GM12878 (cell line): Measurements from ENCODE around the gene NEXN. TPM values are rescaled to one million over a fixed set of nuclear protein-coding genes. Genes with fewer than 3 reads are reported as not detected.
A peak's percentile ranks its signal among the peaks of the same experiment; 100 is the strongest.

Experiments
- ATF3 ChIP-seq: IDR thresholded peaks from 2 replicates; pipeline ENCODE4 v1.6.1; 2011; ENCODE audit warnings: low read depth, mild to moderate bottlenecking, low read length, moderate library complexity, borderline replicate concordance; ENCODE audit errors: extremely low read depth
- ATF7 ChIP-seq: fragments of 450-650 bp; IDR thresholded peaks from 2 replicates; pipeline ENCODE4 v1.6.1; 2016; ENCODE audit warnings: low read depth, mild to moderate bottlenecking
- BCL3 ChIP-seq: IDR thresholded peaks from 2 replicates; pipeline ENCODE4 v1.6.1; 2011; ENCODE audit warnings: borderline replicate concordance, low read depth, mild to moderate bottlenecking, moderate library complexity, low read length; ENCODE audit not compliant: insufficient read depth, poor library complexity, severe bottlenecking
- BCLAF1 ChIP-seq: fragments of 450-650 bp; IDR thresholded peaks from 2 replicates; pipeline ENCODE4 v1.6.1; 2017; ENCODE audit warnings: antibody characterized with exemption, mild to moderate bottlenecking, moderate library complexity
- LARP7 ChIP-seq: fragments of 450-650 bp; IDR thresholded peaks from 2 replicates; pipeline ENCODE4 v1.6.1; 2017; ENCODE audit warnings: mild to moderate bottlenecking
- MTA2 ChIP-seq: fragments of 450-650 bp; IDR thresholded peaks from 2 replicates; pipeline ENCODE4 v1.6.1; 2016; ENCODE audit warnings: low read depth, mild to moderate bottlenecking, moderate library complexity
- PAX8 ChIP-seq: fragments of 450-650 bp; IDR thresholded peaks from 2 replicates; pipeline ENCODE4 v1.6.1; 2017; ENCODE audit warnings: mild to moderate bottlenecking, moderate library complexity
- POLR2A ChIP-seq: IDR thresholded peaks from 2 replicates; pipeline ENCODE4 v1.6.1; 2011; ENCODE audit warnings: low read depth, mild to moderate bottlenecking, low read length
- POLR2AphosphoS2 ChIP-seq: IDR thresholded peaks from 2 replicates; pipeline ENCODE4 v1.6.1; 2011; ENCODE audit warnings: low read depth, mild to moderate bottlenecking, low read length, improper control_type of control experiment, moderate library complexity
- SMAD1 ChIP-seq: fragments of 450-650 bp; IDR thresholded peaks from 2 replicates; pipeline ENCODE4 v1.6.1; 2018; ENCODE audit warnings: mild to moderate bottlenecking, low read depth; ENCODE audit not compliant: partially characterized antibody
- SMC3 ChIP-seq: IDR thresholded peaks from 2 replicates; pipeline ENCODE4 v1.6.1; 2011; ENCODE audit warnings: low read length, improper control_type of control experiment, borderline replicate concordance
- STAT3 ChIP-seq: IDR thresholded peaks from 2 replicates; pipeline ENCODE4 v1.6.1; 2011; ENCODE audit warnings: low read depth, low read length, improper control_type of control experiment
- TCF12 ChIP-seq: IDR thresholded peaks from 2 replicates; pipeline ENCODE4 v1.6.1; 2011; ENCODE audit warnings: low read depth, mild to moderate bottlenecking, low read length
- ZNF24 ChIP-seq: fragments of 450-650 bp; IDR thresholded peaks from 2 replicates; pipeline ENCODE4 v1.6.1; 2017; ENCODE audit warnings: antibody characterized with exemption, mild to moderate bottlenecking
- ZNF622 ChIP-seq: fragments of 450-650 bp; IDR thresholded peaks from 2 replicates; pipeline ENCODE4 v1.6.1; 2017; ENCODE audit warnings: mild to moderate bottlenecking, inconsistent platforms
- ZNF687 ChIP-seq: fragments of 450-650 bp; IDR thresholded peaks from 2 replicates; pipeline ENCODE4 v1.6.1; 2017; ENCODE audit warnings: mild to moderate bottlenecking, moderate library complexity
- ZSCAN29 ChIP-seq: fragments of 450-650 bp; IDR thresholded peaks from 2 replicates; pipeline ENCODE4 v1.6.1; 2017; ENCODE audit warnings: mild to moderate bottlenecking, moderate library complexity
- ZZZ3 ChIP-seq: IDR thresholded peaks from 2 replicates; pipeline ENCODE4 v1.6.1; 2011; ENCODE audit warnings: low read depth; ENCODE audit not compliant: control insufficient read depth, insufficient read length
- polyA plus RNA-seq, 11 experiments: library from polyadenylated mRNA; depleted of rRNA in 4 of 11; unstranded in 6 of 11; stranded (reverse) in 5 of 11; fragments of >200 nt; fragmentation: Nextera tagmentation in 4 of 11; fragmentation: Illumina TruSeq in 1 of 11; extraction: Ambion mirVana in 4 of 11; extraction: Trizol in 1 of 11; gene quantifications; 1 replicate in 1 of 11; 2 replicates in 10 of 11; pipeline versions ENCODE4 v1.2.1 to v1.2.3, GENCODE V29; 2011 to 2016; ENCODE audit warnings: inconsistent platforms in 2 of 11, missing spikeins in 2 of 11, low read depth in 1 of 11
- total RNA-seq, 4 experiments: library from RNA; depleted of rRNA in 3 of 4; stranded (reverse); fragments of >200 nt in 3 of 4; fragmentation: Illumina TruSeq in 1 of 4; extraction: Trizol in 1 of 4; gene quantifications; 2 replicates each; pipeline versions ENCODE4 v1.2.1 to v1.2.3, GENCODE V29; 2013 to 2021

NEXN gene
- total and polyA plus RNA-seq, 10 of the 15 experiments (the other 5 are each of a cell fraction or from before 2014, with no cell fraction given): 2.5 to 46.6 (median 15.4) TPM

GRCh38 chr1:77978293-77978968 is 90.0 kb downstream of the NEXN start (continued):
- TF ChIP-seq POLR2AphosphoS2 (peak; percentile 12; the same call in 1 of the 2 replicates), PAX8 (peak; percentile 77), BCL3 (no peak), ZSCAN29 (no peak), STAT3 (no peak), ATF3 (no peak), ZNF24 (no peak), SMC3 (no peak), LARP7 (peak; percentile 69), SMAD1 (peak; percentile 81), ZZZ3 (no peak), POLR2A (0 out of 2 replicates have a peak, but pooled peaks have one; percentile 26), ATF7 (peak; percentile 51; the same call in 1 of the 2 replicates), ZNF622 (no peak), MTA2 (peak; percentile 85), BCLAF1 (no peak), TCF12 (no peak), ZNF687 (0 out of 2 replicates have a peak, but pooled peaks have one; percentile 32)
